ENCODE data around the gene SLC7A14.

SLC7A14 gene

GRCh38 chr3:170484869-170485268, 101.0 kb downstream of the SLC7A14 start:
- no peak for DNase-seq (ENCODE audit: low read depth)
- no peak overlapping the region for H3K4me3 ChIP-seq (ENCODE audit: low read depth, low read length)

- no peak overlapping the region for H3K4me3 ChIP-seq (ENCODE audit: low read depth, low read length)
- DNase-seq (ENCODE audit: low read depth): no peak
Observed at GRCh38 chr3:170483485-170484262, 102.2 kb downstream of the SLC7A14 start.

- H3K4me3 ChIP-seq (ENCODE audit: low read depth, low read length): no peak overlapping the region
- no peak for DNase-seq (ENCODE audit: low read depth)
Observed at GRCh38 chr3:170482199-170482598, 103.7 kb downstream of the SLC7A14 start.

GRCh38 chr3:170480111-170480510, 105.8 kb downstream of the SLC7A14 start:
- DNase-seq (ENCODE audit: low read depth): no peak
- H3K4me3 ChIP-seq (ENCODE audit: low read depth, low read length): no peak overlapping the region

GRCh38 chr3:170477395-170477794, 108.5 kb downstream of the SLC7A14 start:
- H3K4me3 ChIP-seq (ENCODE audit: low read depth, low read length): no peak overlapping the region
- DNase-seq (ENCODE audit: low read depth): no peak

- H3K4me3 ChIP-seq (ENCODE audit: low read depth, low read length): no peak overlapping the region
- no peak for DNase-seq (ENCODE audit: low read depth)
Observed at GRCh38 chr3:170476291-170476690, 109.6 kb downstream of the SLC7A14 start.

GRCh38 chr3:170475092-170475685, 110.7 kb downstream of the SLC7A14 start:
- DNase-seq (ENCODE audit: low read depth): no peak
- H3K4me3 ChIP-seq (ENCODE audit: low read depth, low read length): no peak overlapping the region

- DNase-seq (ENCODE audit: low read depth): no peak
- no peak overlapping the region for H3K4me3 ChIP-seq (ENCODE audit: low read depth, low read length)
Observed at GRCh38 chr3:170473358-170473757, 112.5 kb downstream of the SLC7A14 start.

GRCh38 chr3:170471149-170471548, 114.7 kb downstream of the SLC7A14 start:
- no peak for DNase-seq (ENCODE audit: low read depth)
- no peak overlapping the region for H3K4me3 ChIP-seq (ENCODE audit: low read depth, low read length)

- peak; percentile 48 for DNase-seq (ENCODE audit: low read depth)
- H3K4me3 ChIP-seq (ENCODE audit: low read depth, low read length): no peak overlapping the region
Observed at GRCh38 chr3:170470063-170471016, 115.5 kb downstream of the SLC7A14 start.

- H3K4me3 ChIP-seq (ENCODE audit: low read depth, low read length): no peak overlapping the region
- DNase-seq (ENCODE audit: low read depth): peak; percentile 81
Observed at GRCh38 chr3:170469151-170470062, 116.5 kb downstream of the SLC7A14 start.

- H3K4me3 ChIP-seq (ENCODE audit: low read depth, low read length): no peak overlapping the region
- DNase-seq (ENCODE audit: low read depth): no peak
Observed at GRCh38 chr3:170467571-170468147, 118.2 kb downstream of the SLC7A14 start.

- no peak overlapping the region for H3K4me3 ChIP-seq (ENCODE audit: low read depth, low read length)
- no peak for DNase-seq (ENCODE audit: low read depth)
Observed at GRCh38 chr3:170467007-170467406, 118.9 kb downstream of the SLC7A14 start.

- DNase-seq (ENCODE audit: low read depth): no peak
- no peak overlapping the region for H3K4me3 ChIP-seq (ENCODE audit: low read depth, low read length)
Observed at GRCh38 chr3:170465955-170466354, 119.9 kb downstream of the SLC7A14 start.

- DNase-seq (ENCODE audit: low read depth): no peak
Observed at GRCh38 chr3:170463011-170463410, 122.9 kb downstream of the SLC7A14 start.

GRCh38 chr3:170458285-170458684, 127.6 kb downstream of the SLC7A14 start:
- DNase-seq (ENCODE audit: low read depth): no peak
- no peak overlapping the region for H3K4me3 ChIP-seq (ENCODE audit: low read depth, low read length)

More at GRCh38 chr3:170463011-170463410, 122.9 kb downstream of the SLC7A14 start:
- H3K4me3 ChIP-seq (ENCODE audit: low read depth, low read length): no peak overlapping the region

GRCh38 chr3:170454509-170454908, 131.4 kb downstream of the SLC7A14 start:
- H3K4me3 ChIP-seq (ENCODE audit: low read depth, low read length): no peak overlapping the region
- DNase-seq (ENCODE audit: low read depth): no peak

GRCh38 chr3:170450039-170450438, 135.8 kb downstream of the SLC7A14 start:
- no peak overlapping the region for H3K4me3 ChIP-seq (ENCODE audit: low read depth, low read length)
- no peak for DNase-seq (ENCODE audit: low read depth)

- DNase-seq (ENCODE audit: low read depth): no peak
- H3K4me3 ChIP-seq (ENCODE audit: low read depth, low read length): no peak overlapping the region
Observed at GRCh38 chr3:170448584-170448983, 137.3 kb downstream of the SLC7A14 start.
